Upper lobe of right lung (tissue), 1 donor: Measurements from ENCODE around the gene GRM1. TPM values are rescaled to one million over a fixed set of nuclear protein-coding genes. Genes with fewer than 3 reads are reported as not detected.
"Not testable (repeated sequence)": the region's sequence is repeated elsewhere in the genome, so short reads cannot be mapped to it uniquely, and the experiment has no call there.

Experiments
- ATAC-seq: fragments of 200-7000 bp; cut with Tn5 transposase; one replicate; pipeline ENCODE4 v1.9.1; 2020; ENCODE audit warnings: mild to moderate bottlenecking, moderate library complexity
- DNase-seq: peaks from one replicate; pipeline ENCODE4 v3.0.0-alpha.2; 2020
- H3K27ac ChIP-seq: fragments of 200-600 bp; one replicate; pipeline ENCODE4 v1.8.0; 2022
- H3K27me3 ChIP-seq: fragments of 200-600 bp; one replicate; pipeline ENCODE4 v1.8.0; 2022; ENCODE audit warnings: mild to moderate bottlenecking
- H3K36me3 ChIP-seq: fragments of 200-600 bp; one replicate; pipeline ENCODE4 v1.8.0; 2022
- H3K4me1 ChIP-seq: fragments of 200-600 bp; one replicate; pipeline ENCODE4 v1.8.0; 2022
- H3K4me3 ChIP-seq: fragments of 200-600 bp; one replicate; pipeline ENCODE4 v1.8.0; 2022; ENCODE audit warnings: mild to moderate bottlenecking
- H3K9me3 ChIP-seq: fragments of 200-600 bp; one replicate; pipeline ENCODE4 v1.8.0; 2022
- intact Hi-C: fragments of 100-400 bp; cut with DNase I; formaldehyde crosslinking; loops from one replicate; pipeline ENCODE4 v1.11.0; 2022
- total RNA-seq: library from RNA; stranded (reverse); fragmentation: NEBNext Ultra II Directional; extraction: Animal tissue kit (Norgen Biotek cat#: 25700); gene quantifications from one replicate; pipeline ENCODE4 v1.2.1, GENCODE V29; 2021
- TF ChIP-seq, protein P1 (sequence below): fragments of 200-600 bp; IDR thresholded peaks from one replicate; pipeline ENCODE4 v1.8.0; 2022; ENCODE audit warnings: antibody characterized with exemption
- donor health status: DM: no; HTN: yes; CAD: no; lungs with severe emphysema.

The GRM1 gene
- total RNA-seq, 1 donor from 2014 or later: 0.09 TPM

- no peak overlapping the region for H3K27ac ChIP-seq
- no peak overlapping the region for H3K4me3 ChIP-seq
- intact Hi-C loops: no loop called here
- ATAC-seq (no peak), DNase-seq (no peak)
- H3K4me1 ChIP-seq: no peaks in the 10 kb centered on the region
- TF ChIP-seq, protein P1, sequence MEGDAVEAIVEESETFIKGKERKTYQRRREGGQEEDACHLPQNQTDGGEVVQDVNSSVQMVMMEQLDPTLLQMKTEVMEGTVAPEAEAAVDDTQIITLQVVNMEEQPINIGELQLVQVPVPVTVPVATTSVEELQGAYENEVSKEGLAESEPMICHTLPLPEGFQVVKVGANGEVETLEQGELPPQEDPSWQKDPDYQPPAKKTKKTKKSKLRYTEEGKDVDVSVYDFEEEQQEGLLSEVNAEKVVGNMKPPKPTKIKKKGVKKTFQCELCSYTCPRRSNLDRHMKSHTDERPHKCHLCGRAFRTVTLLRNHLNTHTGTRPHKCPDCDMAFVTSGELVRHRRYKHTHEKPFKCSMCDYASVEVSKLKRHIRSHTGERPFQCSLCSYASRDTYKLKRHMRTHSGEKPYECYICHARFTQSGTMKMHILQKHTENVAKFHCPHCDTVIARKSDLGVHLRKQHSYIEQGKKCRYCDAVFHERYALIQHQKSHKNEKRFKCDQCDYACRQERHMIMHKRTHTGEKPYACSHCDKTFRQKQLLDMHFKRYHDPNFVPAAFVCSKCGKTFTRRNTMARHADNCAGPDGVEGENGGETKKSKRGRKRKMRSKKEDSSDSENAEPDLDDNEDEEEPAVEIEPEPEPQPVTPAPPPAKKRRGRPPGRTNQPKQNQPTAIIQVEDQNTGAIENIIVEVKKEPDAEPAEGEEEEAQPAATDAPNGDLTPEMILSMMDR: no peak
- no peaks in the 10 kb centered on the region for H3K9me3 ChIP-seq
- H3K36me3 ChIP-seq: no peaks in the 10 kb centered on the region
- no peaks in the 10 kb centered on the region for H3K27me3 ChIP-seq
Observed at GRCh38 chr6:146269482-146269881, 240.6 kb downstream of the GRM1 start.

DNA sequence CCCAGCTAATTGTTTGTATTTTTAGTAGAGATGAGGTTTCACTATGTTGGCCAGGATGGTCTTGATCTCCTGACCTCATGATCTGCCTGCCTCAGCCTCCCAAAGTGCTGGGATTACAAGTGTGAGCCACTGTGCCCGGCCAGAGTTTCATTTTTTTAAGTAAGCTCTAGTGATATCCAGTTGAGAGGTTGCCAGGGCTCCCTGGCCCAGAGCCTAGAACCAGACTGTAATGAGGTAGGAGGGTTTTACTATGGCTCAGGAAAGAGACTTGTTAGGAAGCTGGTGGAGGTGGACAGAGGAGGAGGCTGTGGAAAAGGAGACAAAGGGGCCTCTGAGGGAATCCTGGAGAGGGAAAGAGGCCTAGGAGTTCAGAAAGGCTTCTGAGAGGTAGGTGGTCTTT is 242.3 kb downstream of the GRM1 start:
- H3K9me3 ChIP-seq, H3K4me1 ChIP-seq, H3K4me3 ChIP-seq, H3K36me3 ChIP-seq, H3K27ac ChIP-seq, intact Hi-C loops, H3K27me3 ChIP-seq: not testable (repeated sequence)
- DNase-seq (peak; percentile 65), ATAC-seq (peak; percentile 66)

GRCh38 chr6:146273490-146273889 is 244.6 kb downstream of the GRM1 start:
- H3K36me3 ChIP-seq: no peaks in the 10 kb centered on the region
- H3K9me3 ChIP-seq: no peaks in the 10 kb centered on the region
- H3K27me3 ChIP-seq: no peaks in the 10 kb centered on the region
- no peak overlapping the region for H3K4me3 ChIP-seq
- H3K4me1 ChIP-seq: no peaks in the 10 kb centered on the region
- H3K27ac ChIP-seq: no peak overlapping the region
- DNase-seq: no peak
- no peak for ATAC-seq
- intact Hi-C loops: no loop called here
- TF ChIP-seq, protein P1: no peak

DNA sequence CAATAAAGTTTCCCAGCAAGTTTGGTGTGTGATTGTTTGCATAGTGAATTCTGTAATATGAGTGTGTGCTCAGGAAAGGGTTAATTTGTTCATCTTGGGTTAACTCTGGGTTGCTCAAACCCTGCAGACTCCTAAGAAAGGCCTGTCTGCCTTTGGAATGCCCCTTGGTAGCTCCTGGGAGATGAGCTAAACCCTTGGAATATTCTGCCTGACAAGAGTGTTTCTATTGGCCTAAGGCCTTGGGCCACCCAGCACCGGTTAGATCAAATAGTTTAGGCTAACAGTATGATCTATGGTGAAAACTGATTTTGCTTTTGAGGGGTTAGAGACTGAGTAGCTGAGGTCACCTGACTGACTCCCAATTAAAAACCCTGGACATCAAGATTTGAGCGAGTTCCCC is 248.3 kb downstream of the GRM1 start:
- Histone ChIP-seq H3K27ac (no peak overlapping the region), H3K27me3 (no peaks in the 10 kb centered on the region), H3K36me3 (no peaks in the 10 kb centered on the region), H3K4me3 (no peak overlapping the region), H3K9me3 (no peaks in the 10 kb centered on the region), H3K4me1 (no peaks in the 10 kb centered on the region)
- TF ChIP-seq, protein P1: no peak
- DNase-seq (no peak), ATAC-seq (no peak)
- intact Hi-C loops: no loop called here

- no peaks in the 10 kb centered on the region for H3K27me3 ChIP-seq
- no peaks in the 10 kb centered on the region for H3K9me3 ChIP-seq
- ATAC-seq: no peak
- H3K4me3 ChIP-seq: no peak overlapping the region
- no peaks in the 10 kb centered on the region for H3K36me3 ChIP-seq
- H3K4me1 ChIP-seq: no peaks in the 10 kb centered on the region
- H3K27ac ChIP-seq: no peak overlapping the region
- TF ChIP-seq, protein P1: no peak
- intact Hi-C loops: no loop called here
- no peak for DNase-seq
Observed at GRCh38 chr6:146281651-146282362, 252.9 kb downstream of the GRM1 start.

DNA sequence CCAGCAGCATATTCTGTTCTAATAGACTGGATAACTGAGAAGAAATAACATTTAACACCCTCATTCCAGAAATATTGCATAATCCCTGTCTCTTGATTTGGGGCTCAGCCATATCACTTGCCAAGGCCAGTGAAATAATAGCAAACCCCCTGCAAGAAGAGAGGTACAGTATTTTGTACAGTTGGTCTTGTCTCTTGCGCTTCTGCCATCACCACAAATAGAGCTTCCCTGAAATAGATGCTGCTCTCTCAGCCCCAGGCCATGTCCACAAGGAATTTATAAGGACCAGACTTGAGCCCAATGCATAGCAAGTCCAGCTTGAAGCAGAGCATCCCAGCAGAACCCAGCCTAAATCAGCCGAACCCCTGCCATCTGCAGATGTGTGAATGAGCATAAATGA is 254.0 kb downstream of the GRM1 start:
- TF ChIP-seq, protein P1: no peak
- Histone ChIP-seq H3K4me1 (no peaks in the 10 kb centered on the region), H3K27ac (no peak overlapping the region), H3K4me3 (no peak overlapping the region), H3K9me3 (no peaks in the 10 kb centered on the region), H3K27me3 (no peaks in the 10 kb centered on the region), H3K36me3 (no peaks in the 10 kb centered on the region)
- intact Hi-C loops: no loop called here
- ATAC-seq: no peak
- DNase-seq: no peak
